Right atrium auricular region (tissue), 2 donors: ENCODE data around the gene RPSA. TPM values are rescaled to one million over a fixed set of nuclear protein-coding genes. Genes with fewer than 3 reads are reported as not detected.

Experiments used
- DNase-seq: peaks from one replicate; pipeline ENCODE4 v3.0.0-alpha.2; 2019; ENCODE audit warnings: low spot score
- H3K27ac ChIP-seq, 2 donors: fragments of 200-600 bp; sonication (generic); 1 replicate in 1 of 2; 2 replicates in 1 of 2; pipeline ENCODE4 v1.5.1; 2016 to 2019
- H3K27me3 ChIP-seq, 2 donors: fragments of 200-600 bp; sonication (generic); one replicate each; pipeline versions ENCODE4 v1.5.1 to v1.6.0; 2017 to 2019
- H3K36me3 ChIP-seq: fragments of 200-600 bp; sonication (generic); one replicate; pipeline ENCODE4 v1.5.1; 2016
- H3K4me1 ChIP-seq, 2 donors: fragments of 200-600 bp; sonication (generic); one replicate each; pipeline versions ENCODE4 v1.5.1 to v1.6.0; 2017 to 2019
- H3K4me3 ChIP-seq, 2 donors: fragments of 200-600 bp; sonication (generic); 1 replicate in 1 of 2; 2 replicates in 1 of 2; pipeline ENCODE4 v1.5.1; 2017 to 2019; ENCODE audit warnings: mild to moderate bottlenecking in 1 of 2, moderate library complexity in 1 of 2
- H3K9me3 ChIP-seq, 2 donors: fragments of 200-600 bp; sonication (generic); one replicate each; pipeline ENCODE4 v1.5.1; 2019
- total RNA-seq, 2 donors: library from RNA; depleted of rRNA; stranded (reverse); fragments of >200 nt; gene quantifications; one replicate each; pipeline ENCODE4 v1.1.0, GENCODE V29; 2016
- TF ChIP-seq, protein P1 (sequence below), 2 donors: fragments of 200-600 bp; sonication (generic); IDR thresholded peaks; one replicate each; pipeline ENCODE4 v1.5.1; 2019; ENCODE audit warnings: antibody characterized with exemption in 2 of 2

The RPSA gene
- total RNA-seq, 2 donors from 2014 or later, result 351 to 628 TPM

DNA sequence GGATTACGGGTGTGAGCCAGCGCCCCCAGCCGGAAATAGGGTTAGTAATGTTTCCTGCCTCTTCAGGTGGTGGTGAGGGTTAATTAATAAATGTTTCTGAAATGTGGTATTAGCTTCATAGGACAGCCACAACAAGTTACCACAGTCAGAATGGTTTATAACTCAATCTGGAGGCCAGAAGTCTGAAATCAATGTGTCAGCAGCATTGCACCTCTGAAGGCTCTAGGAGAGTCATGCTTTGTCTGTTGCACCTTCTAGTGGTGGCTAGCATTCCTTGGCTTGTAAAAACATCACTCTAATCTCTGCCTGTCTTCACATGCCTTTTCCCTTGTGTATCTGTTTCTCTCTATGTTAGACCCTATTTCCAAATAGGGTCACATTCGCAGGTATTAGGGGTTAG lies 7.8 kb upstream of the RPSA start:
- no peaks in the 10 kb centered on the region for H3K27me3 ChIP-seq
- TF ChIP-seq, protein P1, sequence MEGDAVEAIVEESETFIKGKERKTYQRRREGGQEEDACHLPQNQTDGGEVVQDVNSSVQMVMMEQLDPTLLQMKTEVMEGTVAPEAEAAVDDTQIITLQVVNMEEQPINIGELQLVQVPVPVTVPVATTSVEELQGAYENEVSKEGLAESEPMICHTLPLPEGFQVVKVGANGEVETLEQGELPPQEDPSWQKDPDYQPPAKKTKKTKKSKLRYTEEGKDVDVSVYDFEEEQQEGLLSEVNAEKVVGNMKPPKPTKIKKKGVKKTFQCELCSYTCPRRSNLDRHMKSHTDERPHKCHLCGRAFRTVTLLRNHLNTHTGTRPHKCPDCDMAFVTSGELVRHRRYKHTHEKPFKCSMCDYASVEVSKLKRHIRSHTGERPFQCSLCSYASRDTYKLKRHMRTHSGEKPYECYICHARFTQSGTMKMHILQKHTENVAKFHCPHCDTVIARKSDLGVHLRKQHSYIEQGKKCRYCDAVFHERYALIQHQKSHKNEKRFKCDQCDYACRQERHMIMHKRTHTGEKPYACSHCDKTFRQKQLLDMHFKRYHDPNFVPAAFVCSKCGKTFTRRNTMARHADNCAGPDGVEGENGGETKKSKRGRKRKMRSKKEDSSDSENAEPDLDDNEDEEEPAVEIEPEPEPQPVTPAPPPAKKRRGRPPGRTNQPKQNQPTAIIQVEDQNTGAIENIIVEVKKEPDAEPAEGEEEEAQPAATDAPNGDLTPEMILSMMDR (IDR thresholded peaks at IDR 0.05), result no peak
- no peak overlapping the region for H3K27ac ChIP-seq
- no peaks in the 10 kb centered on the region for H3K4me1 ChIP-seq
- DNase-seq, result no peak
- no peak overlapping the region for H3K4me3 ChIP-seq
- H3K9me3 ChIP-seq, result no peaks in the 10 kb centered on the region
- H3K36me3 ChIP-seq, result peaks cover 35% of the 10 kb centered on the region

DNA sequence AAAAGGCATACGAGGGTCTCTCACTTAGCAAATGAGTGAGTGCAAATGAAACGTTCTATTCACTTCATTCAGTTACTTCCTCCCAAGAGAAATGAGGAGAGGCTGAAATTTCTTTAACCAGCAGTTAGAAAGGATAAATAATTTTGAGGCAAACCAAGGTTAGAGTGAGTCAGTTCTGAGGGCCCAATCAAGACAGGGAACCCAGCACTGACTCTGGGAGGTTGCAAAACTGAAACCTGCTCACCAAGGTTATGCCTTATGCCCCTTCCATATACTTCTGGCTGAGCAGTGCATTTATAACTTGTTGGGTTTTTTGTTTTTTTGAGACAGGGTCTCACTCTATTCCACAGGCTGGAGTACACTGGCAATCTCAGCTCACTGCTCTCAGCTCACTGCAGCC lies 4.5 kb upstream of the RPSA start:
- no peak for DNase-seq
- H3K4me1 ChIP-seq, result peaks cover 0 to 2% of the 10 kb centered on the region in 2 donors
- no peak overlapping the region for H3K4me3 ChIP-seq

DNA sequence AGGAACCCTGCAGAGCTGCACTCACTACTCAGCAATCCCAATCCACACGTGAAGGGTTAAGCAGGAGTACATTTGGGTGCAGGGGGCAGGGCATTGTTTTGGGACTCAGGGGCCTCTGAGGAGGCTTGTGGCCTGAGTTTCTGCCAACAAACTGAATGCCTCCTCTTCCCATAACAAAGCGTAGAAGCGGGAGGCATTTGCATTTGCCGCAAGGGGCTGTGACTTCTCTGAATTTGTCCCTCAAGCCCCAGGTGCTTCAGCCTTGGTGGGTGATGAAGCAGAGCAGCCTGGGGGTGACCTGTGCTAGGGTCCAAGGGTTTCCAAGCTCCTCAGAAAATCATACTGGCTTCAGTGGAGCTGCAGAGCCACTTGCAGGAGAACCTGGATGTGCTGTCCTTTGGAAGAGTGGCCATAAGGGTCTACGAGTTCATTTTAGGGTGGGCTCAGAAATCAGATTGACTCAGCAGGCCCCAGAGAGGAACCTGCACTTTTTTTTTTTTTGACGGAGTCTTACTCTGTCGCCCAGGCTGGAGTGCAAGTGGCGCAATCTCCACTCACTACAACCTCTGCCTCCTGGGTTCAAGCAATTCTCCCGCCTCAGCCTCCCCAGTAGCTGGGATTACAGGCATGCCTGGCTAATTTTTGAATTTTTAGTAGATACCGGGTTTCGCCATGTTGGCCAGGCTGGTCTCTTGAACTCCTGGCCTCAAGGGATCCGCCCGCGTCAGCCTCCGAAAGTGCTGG lies 1.4 kb upstream of the RPSA start:
- TF ChIP-seq, protein P1 (IDR thresholded peaks at IDR 0.05), result no peak
- no peaks in the 10 kb centered on the region for H3K27me3 ChIP-seq
- H3K9me3 ChIP-seq, result no peaks in the 10 kb centered on the region
- no peak overlapping the region for H3K4me3 ChIP-seq
- peaks cover 0 to 19% of the 10 kb centered on the region in 2 donors for H3K4me1 ChIP-seq
- no peak overlapping the region for H3K27ac ChIP-seq
- peaks cover 25% of the 10 kb centered on the region for H3K36me3 ChIP-seq
- DNase-seq, result no peak

More for the DNA sequence above, 4.5 kb upstream of the RPSA start:
- TF ChIP-seq, protein P1 (IDR thresholded peaks at IDR 0.05), result no peak
- H3K36me3 ChIP-seq, result peaks cover 5% of the 10 kb centered on the region
- H3K27me3 ChIP-seq, result no peaks in the 10 kb centered on the region
- no peak overlapping the region for H3K27ac ChIP-seq
- no peaks in the 10 kb centered on the region for H3K9me3 ChIP-seq

DNA sequence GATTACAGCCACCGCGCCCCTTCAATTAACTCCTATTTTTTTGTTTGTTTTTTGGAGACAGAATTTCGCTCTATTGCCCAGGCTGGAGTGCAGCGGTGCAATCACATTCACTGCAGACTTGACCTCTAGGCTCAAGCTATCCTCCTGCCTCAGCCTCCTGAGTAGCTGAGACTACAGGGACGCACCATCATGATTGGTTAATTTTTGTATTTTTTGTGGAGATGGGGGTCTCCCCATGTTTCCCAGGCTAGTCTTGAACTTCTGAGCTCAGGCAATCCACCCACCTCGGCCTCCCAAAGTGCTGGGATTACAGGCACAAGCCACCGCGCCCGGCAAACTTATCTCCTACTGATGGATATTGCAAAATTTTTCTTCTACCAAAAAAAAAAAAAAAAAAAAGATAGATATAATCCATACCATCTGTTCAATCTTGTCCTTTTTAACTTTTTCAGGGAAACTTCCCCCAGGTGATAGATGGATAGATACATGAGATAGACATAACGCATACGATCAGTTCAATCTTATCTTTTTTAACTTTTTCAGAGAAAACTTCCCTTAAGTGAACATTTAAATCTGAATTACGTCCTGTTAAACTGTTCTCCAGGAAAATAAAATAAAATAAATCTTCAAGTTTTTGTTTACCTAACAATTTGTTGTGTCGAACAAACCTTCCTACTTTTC lies 693 bp upstream of the RPSA start:
- H3K4me1 ChIP-seq, result peaks cover 0 to 19% of the 10 kb centered on the region in 2 donors
- peak overlapping the region; percentile 69 to 75 for H3K4me3 ChIP-seq
- no peak for DNase-seq
- H3K9me3 ChIP-seq, result no peaks in the 10 kb centered on the region
- TF ChIP-seq, protein P1 (IDR thresholded peaks at IDR 0.05), result no peak
- H3K27ac ChIP-seq, result peak overlapping the region; percentile 77 to 79
- peaks cover 32% of the 10 kb centered on the region for H3K36me3 ChIP-seq
- no peaks in the 10 kb centered on the region for H3K27me3 ChIP-seq

DNA sequence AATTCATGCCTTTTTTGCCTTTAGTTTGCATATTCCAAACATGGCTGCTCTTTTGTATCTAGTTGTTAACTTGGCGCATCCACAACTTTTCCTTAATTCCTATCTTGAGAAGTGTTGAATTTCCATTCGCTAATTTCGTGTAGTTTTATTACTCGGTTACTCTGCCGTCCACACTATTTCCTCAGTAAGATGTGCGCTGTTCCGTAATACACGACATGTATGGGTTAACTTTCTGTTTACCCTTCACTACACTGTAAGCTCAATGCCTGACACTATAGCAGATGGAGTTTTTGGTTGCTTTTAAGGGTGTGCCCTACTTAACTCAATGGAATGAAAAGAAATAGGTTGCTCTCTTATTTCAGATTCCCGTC lies 724 bp downstream of the RPSA start:
- H3K27ac ChIP-seq, result peak overlapping the region; percentile 77 to 79

More for the DNA sequence above, 724 bp downstream of the RPSA start:
- Histone ChIP-seq H3K4me3 (peak overlapping the region; percentile 69 to 75), H3K36me3 (peaks cover 46% of the 10 kb centered on the region), H3K4me1 (peaks cover 0 to 24% of the 10 kb centered on the region in 2 donors), H3K9me3 (no peaks in the 10 kb centered on the region), H3K27me3 (no peaks in the 10 kb centered on the region)
- TF ChIP-seq, protein P1 (IDR thresholded peaks at IDR 0.05), result no peak
- DNase-seq, result no peak
